GM23338 (cell line): ENCODE data around the gene ZSCAN26. TPM values are rescaled to one million over a fixed set of nuclear protein-coding genes. Genes with fewer than 3 reads are reported as not detected.

Experiments
- ATAC-seq: fragments of 200-7000 bp; cut with Tn5 transposase; 3 replicates; pipeline ENCODE4 v1.9.1; 2020
- DNase-seq: peaks from one replicate; pipeline ENCODE4 v3.0.0-alpha.2; 2015; ENCODE audit warnings: low spot score
- H2AFZ ChIP-seq: fragments of 200-600 bp; sonication (generic); 2 replicates; pipeline ENCODE4 v1.8.0; 2016; ENCODE audit warnings: antibody characterized with exemption, mild to moderate bottlenecking, moderate library complexity
- H3F3A ChIP-seq: fragments of 200-600 bp; sonication (generic); replicated peaks from 2 replicates; pipeline ENCODE4 v1.8.0; 2017; ENCODE audit warnings: antibody characterized with exemption, mixed run types, low read depth
- H3K27ac ChIP-seq: fragments of 200-600 bp; sonication (generic); 2 replicates; pipeline ENCODE4 v1.6.1; 2016; ENCODE audit warnings: low read depth
- H3K27me3 ChIP-seq: fragments of 200-600 bp; sonication (generic); 2 replicates; pipeline ENCODE4 v1.8.0; 2016; ENCODE audit warnings: mild to moderate bottlenecking, mixed run types, moderate library complexity; ENCODE audit not compliant: insufficient read depth
- H3K36me3 ChIP-seq: fragments of 200-600 bp; sonication (generic); 2 replicates; pipeline ENCODE4 v1.8.0; 2016; ENCODE audit warnings: mild to moderate bottlenecking; ENCODE audit not compliant: insufficient read depth
- H3K4me1 ChIP-seq: fragments of 200-600 bp; sonication (generic); 2 replicates; pipeline ENCODE4 v1.8.0; 2016; ENCODE audit warnings: mild to moderate bottlenecking, moderate library complexity; ENCODE audit not compliant: insufficient read depth
- H3K4me2 ChIP-seq: fragments of 200-600 bp; sonication (generic); 2 replicates; pipeline ENCODE4 v1.7.1; 2017; ENCODE audit warnings: mixed run types
- H3K4me3 ChIP-seq: fragments of 200-600 bp; sonication (generic); 2 replicates; pipeline ENCODE4 v1.6.1; 2016; ENCODE audit warnings: mixed run types
- H3K79me2 ChIP-seq: fragments of 200-600 bp; sonication (generic); replicated peaks from 2 replicates; pipeline ENCODE4 v1.8.0; 2017; ENCODE audit warnings: mild to moderate bottlenecking; ENCODE audit not compliant: insufficient read depth
- H3K9me2 ChIP-seq: fragments of 200-600 bp; sonication (generic); 2 replicates; pipeline ENCODE4 v1.8.0; 2017; ENCODE audit not compliant: insufficient read depth
- H4K20me1 ChIP-seq: fragments of 200-600 bp; sonication (generic); replicated peaks from 2 replicates; pipeline ENCODE4 v1.8.0; 2017; ENCODE audit warnings: mild to moderate bottlenecking; ENCODE audit not compliant: insufficient read depth
- H3K27ac Mint-ChIP-seq: 2 replicates; pipeline ENCODE4 v1.8.0; 2020; ENCODE audit warnings: inconsistent platforms, mild to moderate bottlenecking, moderate library complexity, mixed read lengths
- H3K27me3 Mint-ChIP-seq: 3 replicates; pipeline ENCODE4 v1.8.0; 2022; ENCODE audit warnings: low read depth, mild to moderate bottlenecking, moderate library complexity, mixed read lengths, inconsistent platforms; ENCODE audit not compliant: insufficient read depth, poor library complexity
- H3K36me3 Mint-ChIP-seq: 3 replicates; pipeline ENCODE4 v1.8.0; 2021; ENCODE audit warnings: low read depth, mild to moderate bottlenecking, inconsistent platforms, moderate library complexity, mixed read lengths
- H3K4me1 Mint-ChIP-seq: 3 replicates; pipeline ENCODE4 v1.8.0; 2020; ENCODE audit warnings: mild to moderate bottlenecking, inconsistent platforms, mixed read lengths
- H3K4me3 Mint-ChIP-seq: 3 replicates; pipeline ENCODE4 v1.8.0; 2021; ENCODE audit warnings: moderate library complexity, mild to moderate bottlenecking, inconsistent platforms, mixed read lengths
- H3K9me3 Mint-ChIP-seq: 3 replicates; pipeline ENCODE4 v1.8.0; 2020; ENCODE audit warnings: moderate library complexity, mild to moderate bottlenecking, inconsistent platforms, mixed read lengths
- ETS1 ChIP-seq: IDR thresholded peaks from 2 replicates; pipeline ENCODE4 v1.6.1; 2016; ENCODE audit warnings: antibody characterized with exemption
- EZH2 ChIP-seq: fragments of 200-600 bp; sonication (generic); IDR thresholded peaks from one replicate; pipeline ENCODE4 v1.8.0; 2017; ENCODE audit warnings: antibody characterized with exemption, mild to moderate bottlenecking, low read depth; ENCODE audit not compliant: unreplicated experiment
- EZH2phosphoT487 ChIP-seq: fragments of 200-600 bp; sonication (generic); IDR thresholded peaks from one replicate; pipeline ENCODE4 v1.8.1; 2018; ENCODE audit warnings: antibody characterized with exemption; ENCODE audit not compliant: unreplicated experiment
- JUNB ChIP-seq: IDR thresholded peaks from one replicate; pipeline ENCODE4 v1.6.1; 2016; ENCODE audit warnings: antibody characterized with exemption; ENCODE audit not compliant: unreplicated experiment
- NANOG ChIP-seq: IDR thresholded peaks from 2 replicates; pipeline ENCODE4 v1.6.1; 2016; ENCODE audit warnings: antibody characterized with exemption, borderline replicate concordance
- STAT1 ChIP-seq: IDR thresholded peaks from one replicate; pipeline ENCODE4 v1.6.1; 2016; ENCODE audit warnings: antibody characterized with exemption; ENCODE audit not compliant: unreplicated experiment
- ZNF331 ChIP-seq: fragments of 250-450 bp; sonication (Bioruptor Pico); IDR thresholded peaks from 2 replicates; pipeline ENCODE4 v1.5.0; 2020; ENCODE audit warnings: low read depth, mild to moderate bottlenecking, moderate library complexity
- ZNF462 ChIP-seq: fragments of 250-450 bp; sonication (Bioruptor Pico); IDR thresholded peaks from 2 replicates; pipeline ENCODE4 v1.5.0; 2020; ENCODE audit warnings: mild to moderate bottlenecking, moderate library complexity
- polyA plus RNA-seq: library from polyadenylated mRNA; unstranded; fragments of >200 nt; fragmentation: Nextera tagmentation; extraction: Ambion mirVana; gene quantifications from 2 replicates; pipeline ENCODE4 v1.2.1, GENCODE V29; 2016
- total RNA-seq: library from RNA; depleted of rRNA; stranded (reverse); fragments of >200 nt; shearing (Covaris generic); gene quantifications from 2 replicates; pipeline ENCODE4 v1.2.3, GENCODE V29; 2014
- TF ChIP-seq, protein P1 (sequence below): IDR thresholded peaks from one replicate; pipeline ENCODE4 v1.6.1; 2018; ENCODE audit warnings: antibody characterized with exemption; ENCODE audit not compliant: unreplicated experiment

The ZSCAN26 gene
- total and polyA plus RNA-seq, 2 experiments from 2014 or later: 6.5 to 10.2 TPM

GRCh38 chr6:28243946-28244345 is 23.0 kb upstream of the ZSCAN26 start:
- no peaks in the 10 kb centered on the region for H3K9me3 Mint-ChIP-seq
- TF ChIP-seq NANOG (no peak), JUNB (no peak), ETS1 (no peak)
- peaks cover 2% of the 10 kb centered on the region for H3K27me3 Mint-ChIP-seq
- Histone ChIP-seq H3K27me3 (no peaks in the 10 kb centered on the region), H3F3A (no peaks in the 10 kb centered on the region), H3K36me3 (peaks cover 11% of the 10 kb centered on the region), H2AFZ (no peak overlapping the region), H3K27ac (no peak overlapping the region), H4K20me1 (no peaks in the 10 kb centered on the region), H3K79me2 (no peaks in the 10 kb centered on the region), H3K4me1 (no peaks in the 10 kb centered on the region), H3K4me2 (no peak overlapping the region), H3K4me3 (no peak overlapping the region), H3K9me2 (no peaks in the 10 kb centered on the region)
- peaks cover 37% of the 10 kb centered on the region for H3K36me3 Mint-ChIP-seq
- DNase-seq (no peak), ATAC-seq (no peak)
- no peak overlapping the region for H3K27ac Mint-ChIP-seq
- no peak overlapping the region for H3K4me3 Mint-ChIP-seq
- H3K4me1 Mint-ChIP-seq: no peaks in the 10 kb centered on the region

- Histone ChIP-seq H3K9me2 (no peaks in the 10 kb centered on the region), H4K20me1 (no peaks in the 10 kb centered on the region), H3K36me3 (peaks cover 13% of the 10 kb centered on the region), H2AFZ (no peak overlapping the region), H3K4me3 (no peak overlapping the region), H3K4me2 (no peak overlapping the region), H3K27me3 (no peaks in the 10 kb centered on the region), H3K79me2 (peaks cover 3% of the 10 kb centered on the region), H3K27ac (no peak overlapping the region), H3F3A (no peaks in the 10 kb centered on the region), H3K4me1 (no peaks in the 10 kb centered on the region)
- no peak for ATAC-seq
- peaks cover 37% of the 10 kb centered on the region for H3K36me3 Mint-ChIP-seq
- H3K27me3 Mint-ChIP-seq: peaks cover 2% of the 10 kb centered on the region
- H3K4me3 Mint-ChIP-seq: no peak overlapping the region
- no peaks in the 10 kb centered on the region for H3K4me1 Mint-ChIP-seq
- no peaks in the 10 kb centered on the region for H3K9me3 Mint-ChIP-seq
- no peak overlapping the region for H3K27ac Mint-ChIP-seq
- DNase-seq: no peak
- TF ChIP-seq STAT1 (no peak), ETS1 (no peak), ZNF331 (CRISPR knock-in tag) (no peak), ZNF462 (CRISPR knock-in tag) (no peak), NANOG (no peak), EZH2phosphoT487 (no peak), EZH2 (no peak)
- TF ChIP-seq, protein P1, sequence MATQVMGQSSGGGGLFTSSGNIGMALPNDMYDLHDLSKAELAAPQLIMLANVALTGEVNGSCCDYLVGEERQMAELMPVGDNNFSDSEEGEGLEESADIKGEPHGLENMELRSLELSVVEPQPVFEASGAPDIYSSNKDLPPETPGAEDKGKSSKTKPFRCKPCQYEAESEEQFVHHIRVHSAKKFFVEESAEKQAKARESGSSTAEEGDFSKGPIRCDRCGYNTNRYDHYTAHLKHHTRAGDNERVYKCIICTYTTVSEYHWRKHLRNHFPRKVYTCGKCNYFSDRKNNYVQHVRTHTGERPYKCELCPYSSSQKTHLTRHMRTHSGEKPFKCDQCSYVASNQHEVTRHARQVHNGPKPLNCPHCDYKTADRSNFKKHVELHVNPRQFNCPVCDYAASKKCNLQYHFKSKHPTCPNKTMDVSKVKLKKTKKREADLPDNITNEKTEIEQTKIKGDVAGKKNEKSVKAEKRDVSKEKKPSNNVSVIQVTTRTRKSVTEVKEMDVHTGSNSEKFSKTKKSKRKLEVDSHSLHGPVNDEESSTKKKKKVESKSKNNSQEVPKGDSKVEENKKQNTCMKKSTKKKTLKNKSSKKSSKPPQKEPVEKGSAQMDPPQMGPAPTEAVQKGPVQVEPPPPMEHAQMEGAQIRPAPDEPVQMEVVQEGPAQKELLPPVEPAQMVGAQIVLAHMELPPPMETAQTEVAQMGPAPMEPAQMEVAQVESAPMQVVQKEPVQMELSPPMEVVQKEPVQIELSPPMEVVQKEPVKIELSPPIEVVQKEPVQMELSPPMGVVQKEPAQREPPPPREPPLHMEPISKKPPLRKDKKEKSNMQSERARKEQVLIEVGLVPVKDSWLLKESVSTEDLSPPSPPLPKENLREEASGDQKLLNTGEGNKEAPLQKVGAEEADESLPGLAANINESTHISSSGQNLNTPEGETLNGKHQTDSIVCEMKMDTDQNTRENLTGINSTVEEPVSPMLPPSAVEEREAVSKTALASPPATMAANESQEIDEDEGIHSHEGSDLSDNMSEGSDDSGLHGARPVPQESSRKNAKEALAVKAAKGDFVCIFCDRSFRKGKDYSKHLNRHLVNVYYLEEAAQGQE: no peak
Measured at GRCh38 chr6:28245206-28245941, 21.6 kb upstream of the ZSCAN26 start.
